PC-3 (cell line): ENCODE data around the gene MARK3.

Experiments used
- CTCF ChIP-seq: fragments of 300-600 bp; sonication (generic); conservative IDR thresholded peaks from 2 replicates; pipeline ENCODE4 v1.5.1; 2017; ENCODE audit warnings: antibody characterized with exemption, low read depth, mild to moderate bottlenecking, low read length
- EZH2 ChIP-seq: fragments of 300-600 bp; sonication (generic); IDR thresholded peaks from one replicate; pipeline ENCODE4 v1.6.1; 2017; ENCODE audit warnings: antibody characterized with exemption, mild to moderate bottlenecking, low read length; ENCODE audit not compliant: unreplicated experiment

DNA sequence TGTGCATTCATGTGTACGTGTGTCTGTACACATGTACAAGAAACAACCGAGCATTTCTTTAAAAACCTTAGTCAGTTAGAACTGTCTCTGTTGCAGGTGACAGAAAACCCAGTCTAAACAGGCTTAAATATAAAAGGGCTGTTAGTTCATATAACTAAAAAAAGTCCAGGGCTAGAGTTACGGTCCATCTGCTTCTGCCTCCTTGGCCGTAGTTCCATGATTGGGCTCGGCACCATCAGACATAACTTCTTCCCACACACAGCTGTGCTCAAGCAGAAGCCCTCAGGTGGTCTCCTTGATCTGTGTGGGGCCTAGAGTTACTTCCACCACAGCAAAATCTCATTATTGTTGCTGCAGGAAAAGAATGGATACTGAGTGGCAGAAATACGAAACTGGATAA is 102.9 kb downstream of the MARK3 start:
- TF ChIP-seq EZH2 = no peak
- no peak for TF ChIP-seq CTCF
